ENCODE data around the gene LRP4.
A peak's percentile ranks its signal among the peaks of the same experiment; 100 is the strongest.

The LRP4 gene

GRCh38 chr11:46898396-46899095, 19.8 kb downstream of the LRP4 start:
- TF ChIP-seq, protein P1, sequence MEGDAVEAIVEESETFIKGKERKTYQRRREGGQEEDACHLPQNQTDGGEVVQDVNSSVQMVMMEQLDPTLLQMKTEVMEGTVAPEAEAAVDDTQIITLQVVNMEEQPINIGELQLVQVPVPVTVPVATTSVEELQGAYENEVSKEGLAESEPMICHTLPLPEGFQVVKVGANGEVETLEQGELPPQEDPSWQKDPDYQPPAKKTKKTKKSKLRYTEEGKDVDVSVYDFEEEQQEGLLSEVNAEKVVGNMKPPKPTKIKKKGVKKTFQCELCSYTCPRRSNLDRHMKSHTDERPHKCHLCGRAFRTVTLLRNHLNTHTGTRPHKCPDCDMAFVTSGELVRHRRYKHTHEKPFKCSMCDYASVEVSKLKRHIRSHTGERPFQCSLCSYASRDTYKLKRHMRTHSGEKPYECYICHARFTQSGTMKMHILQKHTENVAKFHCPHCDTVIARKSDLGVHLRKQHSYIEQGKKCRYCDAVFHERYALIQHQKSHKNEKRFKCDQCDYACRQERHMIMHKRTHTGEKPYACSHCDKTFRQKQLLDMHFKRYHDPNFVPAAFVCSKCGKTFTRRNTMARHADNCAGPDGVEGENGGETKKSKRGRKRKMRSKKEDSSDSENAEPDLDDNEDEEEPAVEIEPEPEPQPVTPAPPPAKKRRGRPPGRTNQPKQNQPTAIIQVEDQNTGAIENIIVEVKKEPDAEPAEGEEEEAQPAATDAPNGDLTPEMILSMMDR (IDR thresholded peaks at IDR 0.05; ENCODE audit: low read depth, low read length): no peak
- H3K4me3 ChIP-seq (ENCODE audit: low read depth, low read length): no peak overlapping the region

- H3K4me3 ChIP-seq (ENCODE audit: low read depth, low read length): no peak overlapping the region
- TF ChIP-seq, protein P1 (IDR thresholded peaks at IDR 0.05; ENCODE audit: low read depth, low read length): peak; percentile 18; the same call in 1 of the 2 replicates
Observed at GRCh38 chr11:46896719-46897406, 21.5 kb downstream of the LRP4 start.

GRCh38 chr11:46895821-46896220, 22.5 kb downstream of the LRP4 start:
- H3K4me3 ChIP-seq (ENCODE audit: low read depth, low read length): no peak overlapping the region
- TF ChIP-seq, protein P1 (IDR thresholded peaks at IDR 0.05; ENCODE audit: low read depth, low read length): no peak

DNA sequence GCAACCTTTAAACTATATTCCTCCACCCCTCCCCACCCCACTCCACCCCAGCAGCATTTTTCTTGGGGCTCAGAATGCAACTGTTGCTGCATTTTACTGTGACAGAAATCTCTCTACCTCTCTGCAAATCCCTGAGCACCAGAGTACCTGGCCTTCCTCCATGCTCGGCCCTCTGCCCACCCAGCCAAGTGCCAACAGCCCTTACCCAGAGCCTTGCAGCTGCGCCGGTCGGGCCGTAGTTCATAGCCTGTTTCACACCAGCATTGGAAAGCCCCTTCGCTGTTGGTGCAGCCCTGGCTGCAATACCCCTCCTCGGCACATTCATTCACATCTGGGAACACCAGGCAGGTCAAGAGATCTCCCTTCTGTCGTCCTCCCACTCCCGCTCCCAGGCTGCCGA, 23.4 kb downstream of the LRP4 start:
- TF ChIP-seq, protein P1 (IDR thresholded peaks at IDR 0.05; ENCODE audit: low read depth, low read length): no peak
- H3K4me3 ChIP-seq (ENCODE audit: low read depth, low read length): no peak overlapping the region

- TF ChIP-seq, protein P1 (IDR thresholded peaks at IDR 0.05; ENCODE audit: low read depth, low read length): no peak
- no peak overlapping the region for H3K4me3 ChIP-seq (ENCODE audit: low read depth, low read length)
Observed at GRCh38 chr11:46894506-46894905, 23.8 kb downstream of the LRP4 start.

GRCh38 chr11:46892838-46893237, 25.5 kb downstream of the LRP4 start:
- TF ChIP-seq, protein P1 (IDR thresholded peaks at IDR 0.05; ENCODE audit: low read depth, low read length): no peak
- no peak overlapping the region for H3K4me3 ChIP-seq (ENCODE audit: low read depth, low read length)

- no peak overlapping the region for H3K4me3 ChIP-seq (ENCODE audit: low read depth, low read length)
- TF ChIP-seq, protein P1 (IDR thresholded peaks at IDR 0.05; ENCODE audit: low read depth, low read length): no peak
Observed at GRCh38 chr11:46892109-46892508, 26.2 kb downstream of the LRP4 start.
